Measurements from ENCODE around the gene GOLGA2.

- TF ChIP-seq CTCF (IDR thresholded peaks at IDR 0.05) (no peak), POLR2AphosphoS5 (IDR thresholded peaks at IDR 0.05) (no peak)
Observed at GRCh38 chr9:128324401-128324800, 48.6 kb upstream of the GOLGA2 start.
